ENCODE measurements around the gene GPR158.

GPR158 gene

DNA sequence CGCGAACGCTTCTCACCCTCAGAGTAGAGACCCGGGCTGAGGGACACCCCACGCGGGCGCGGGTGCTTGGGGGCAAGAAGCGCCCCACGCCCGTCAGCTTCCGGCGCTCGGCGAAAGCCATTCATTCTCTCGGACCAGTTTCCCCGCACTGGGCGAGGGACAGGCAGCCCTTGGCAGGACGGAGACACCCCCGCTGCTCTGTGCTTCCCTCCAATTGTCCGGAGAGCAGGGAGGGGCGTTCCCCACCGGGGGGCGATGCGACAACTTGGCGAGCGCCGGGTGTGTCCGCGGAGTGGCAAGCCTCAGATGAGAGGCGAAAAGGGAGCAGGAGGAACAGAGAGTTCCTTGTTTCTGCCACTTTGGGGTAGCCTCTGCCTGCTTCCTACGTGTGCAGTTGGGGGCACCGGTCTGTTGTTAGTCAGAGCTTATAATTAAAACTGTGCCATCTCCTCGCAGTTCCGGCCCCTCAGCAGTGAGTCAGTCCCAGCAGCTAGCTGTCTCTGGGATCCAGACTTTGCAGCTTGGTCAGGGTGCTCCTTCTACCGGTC, 1.7 kb downstream of the GPR158 start:
- Mint-ChIP-seq H3K36me3 (ENCODE audit: low read depth) (no peaks in the 10 kb centered on the region), H3K4me3 (no peak overlapping the region), H3K27ac (no peak overlapping the region), H3K27me3 (ENCODE audit: low read depth) (peaks cover 40% of the 10 kb centered on the region), H3K4me1 (ENCODE audit: low read depth) (no peaks in the 10 kb centered on the region), H3K9me3 (no peaks in the 10 kb centered on the region)
- DNase-seq (ENCODE audit: low spot score) = no peak

DNA sequence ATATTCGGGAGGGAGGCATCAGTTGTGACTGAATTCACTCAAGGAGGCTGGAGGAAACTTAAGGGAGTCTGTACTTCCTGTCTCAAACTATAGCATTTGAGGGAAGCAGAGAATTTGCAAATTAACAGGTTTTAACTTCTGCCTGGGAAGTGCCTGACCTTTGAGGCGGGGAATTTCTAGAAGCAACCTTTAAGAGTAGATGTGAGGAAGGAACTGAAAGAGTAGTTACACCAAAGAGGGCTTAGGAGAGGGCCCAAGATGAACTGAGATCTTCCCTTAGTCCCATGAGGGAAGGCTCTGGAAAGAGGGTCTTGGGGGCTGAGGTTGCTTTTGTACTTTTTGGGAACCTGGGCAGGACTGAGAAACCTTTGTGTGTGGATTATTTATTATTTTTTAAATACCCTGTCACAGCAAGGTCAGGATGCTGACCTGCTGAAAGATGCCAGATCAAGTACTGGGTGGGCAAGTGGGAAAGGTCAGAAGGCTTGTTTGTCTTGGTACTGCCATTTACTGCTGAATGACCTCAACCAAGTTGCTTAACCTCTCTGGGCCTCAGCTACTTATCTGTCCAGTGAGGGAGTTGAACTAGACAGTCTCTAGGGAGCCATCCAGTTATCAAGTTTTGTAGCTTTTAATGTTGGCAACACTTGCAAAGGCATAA, 2.4 kb downstream of the GPR158 start:
- H3K27me3 Mint-ChIP-seq (ENCODE audit: low read depth) = peaks cover 40% of the 10 kb centered on the region
- no peak for DNase-seq (ENCODE audit: low spot score)
- no peak overlapping the region for H3K4me3 Mint-ChIP-seq
- no peak overlapping the region for H3K27ac Mint-ChIP-seq
- no peaks in the 10 kb centered on the region for H3K9me3 Mint-ChIP-seq
- H3K36me3 Mint-ChIP-seq (ENCODE audit: low read depth) = no peaks in the 10 kb centered on the region
- no peaks in the 10 kb centered on the region for H3K4me1 Mint-ChIP-seq (ENCODE audit: low read depth)

GRCh38 chr10:25177754-25178135, 2.9 kb downstream of the GPR158 start:
- H3K4me3 Mint-ChIP-seq = no peak overlapping the region
- H3K27me3 Mint-ChIP-seq (ENCODE audit: low read depth) = peaks cover 40% of the 10 kb centered on the region
- DNase-seq (ENCODE audit: low spot score) = no peak
- H3K9me3 Mint-ChIP-seq = no peaks in the 10 kb centered on the region
- H3K36me3 Mint-ChIP-seq (ENCODE audit: low read depth) = no peaks in the 10 kb centered on the region
- no peaks in the 10 kb centered on the region for H3K4me1 Mint-ChIP-seq (ENCODE audit: low read depth)
- no peak overlapping the region for H3K27ac Mint-ChIP-seq

DNA sequence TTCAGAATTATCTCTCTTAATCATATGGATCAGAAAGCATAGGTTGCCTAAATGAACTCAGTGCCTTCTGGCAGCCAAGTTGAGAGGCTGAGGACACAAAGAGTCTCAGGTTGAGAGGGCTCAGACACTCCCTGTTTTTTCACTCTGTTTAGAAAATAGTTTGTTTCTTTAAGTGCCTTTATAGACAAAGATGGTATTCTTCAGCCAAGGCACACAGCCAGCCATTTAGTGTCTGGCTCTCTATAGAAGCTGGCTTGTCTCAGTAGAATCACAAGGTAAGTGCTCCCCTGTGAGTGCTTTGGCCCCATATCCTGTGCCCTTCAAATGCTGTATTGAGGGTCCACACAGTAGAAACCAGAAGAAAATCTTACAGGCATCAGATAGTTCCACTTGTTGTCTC, 3.6 kb downstream of the GPR158 start:
- H3K4me1 Mint-ChIP-seq (ENCODE audit: low read depth) = no peaks in the 10 kb centered on the region
- H3K27ac Mint-ChIP-seq = no peak overlapping the region
- no peak overlapping the region for H3K4me3 Mint-ChIP-seq
- no peaks in the 10 kb centered on the region for H3K36me3 Mint-ChIP-seq (ENCODE audit: low read depth)
- H3K27me3 Mint-ChIP-seq (ENCODE audit: low read depth) = peaks cover 39% of the 10 kb centered on the region
- no peaks in the 10 kb centered on the region for H3K9me3 Mint-ChIP-seq
- DNase-seq (ENCODE audit: low spot score) = no peak

DNA sequence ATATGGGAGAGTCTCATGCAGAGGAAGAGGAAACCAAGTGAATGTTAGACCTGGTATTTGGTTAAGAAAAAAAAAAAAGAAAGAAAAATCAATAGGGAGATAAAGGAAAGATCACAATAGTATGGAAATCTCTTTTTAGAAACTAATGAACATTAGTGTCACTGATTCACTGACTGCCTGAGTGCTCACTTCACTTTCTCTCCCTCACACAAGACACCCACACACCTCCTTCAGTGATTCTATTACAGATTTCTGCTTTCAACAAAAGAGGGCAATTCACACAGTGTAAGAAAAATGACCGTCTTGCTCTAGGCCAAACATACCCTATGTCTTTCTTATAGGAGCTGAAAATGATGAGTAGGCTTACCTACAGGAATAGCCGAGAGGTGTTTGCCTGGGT, 6.0 kb downstream of the GPR158 start:
- Mint-ChIP-seq H3K9me3 (no peaks in the 10 kb centered on the region), H3K4me3 (no peak overlapping the region), H3K27me3 (ENCODE audit: low read depth) (peaks cover 19% of the 10 kb centered on the region), H3K36me3 (ENCODE audit: low read depth) (no peaks in the 10 kb centered on the region), H3K27ac (no peak overlapping the region), H3K4me1 (ENCODE audit: low read depth) (no peaks in the 10 kb centered on the region)
- DNase-seq (ENCODE audit: low spot score) = no peak

- no peak overlapping the region for H3K27ac Mint-ChIP-seq
- no peaks in the 10 kb centered on the region for H3K4me1 Mint-ChIP-seq (ENCODE audit: low read depth)
- peaks cover 5% of the 10 kb centered on the region for H3K27me3 Mint-ChIP-seq (ENCODE audit: low read depth)
- no peak for DNase-seq (ENCODE audit: low spot score)
- H3K36me3 Mint-ChIP-seq (ENCODE audit: low read depth) = no peaks in the 10 kb centered on the region
- no peak overlapping the region for H3K4me3 Mint-ChIP-seq
- H3K9me3 Mint-ChIP-seq = no peaks in the 10 kb centered on the region
Measured at GRCh38 chr10:25182636-25183035, 7.8 kb downstream of the GPR158 start.

DNA sequence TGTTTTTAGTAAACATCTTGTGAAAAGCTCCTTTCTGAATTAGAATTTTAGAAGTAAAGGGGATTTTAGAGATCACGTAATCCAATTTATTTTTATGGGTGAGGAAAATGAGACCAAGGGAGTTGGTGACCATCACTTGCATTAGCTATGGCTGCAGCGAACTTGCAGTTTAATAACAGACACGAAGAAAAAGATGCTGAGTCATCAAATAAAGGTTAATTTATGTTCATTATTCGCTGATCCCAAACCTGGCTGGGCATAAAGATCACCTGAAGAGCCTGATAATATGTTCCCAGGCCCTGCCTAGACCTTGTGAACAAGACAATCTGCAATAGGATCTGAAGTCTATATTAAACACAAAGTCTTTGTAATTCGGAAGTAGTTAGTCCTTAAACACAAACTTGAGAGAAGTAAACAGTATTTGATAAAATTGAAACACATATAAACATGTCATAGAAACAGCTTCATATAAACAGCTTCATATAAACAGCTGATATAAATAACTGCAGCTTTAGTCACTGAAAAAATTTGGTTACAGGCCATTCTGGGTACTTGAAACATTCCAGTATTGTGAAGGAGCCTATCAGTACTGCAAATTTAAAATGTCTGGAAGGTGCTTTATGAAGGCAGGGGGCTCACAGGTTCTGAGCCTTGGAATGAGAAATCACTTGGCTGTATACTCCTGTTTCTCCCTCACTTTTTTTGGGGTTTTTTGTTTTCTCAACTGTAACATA, 16.5 kb downstream of the GPR158 start:
- DNase-seq (ENCODE audit: low spot score) = no peak
- no peaks in the 10 kb centered on the region for H3K9me3 Mint-ChIP-seq
- no peaks in the 10 kb centered on the region for H3K27me3 Mint-ChIP-seq (ENCODE audit: low read depth)
- no peak overlapping the region for H3K4me3 Mint-ChIP-seq
- no peaks in the 10 kb centered on the region for H3K36me3 Mint-ChIP-seq (ENCODE audit: low read depth)
- no peaks in the 10 kb centered on the region for H3K4me1 Mint-ChIP-seq (ENCODE audit: low read depth)
- H3K27ac Mint-ChIP-seq = no peak overlapping the region

DNA sequence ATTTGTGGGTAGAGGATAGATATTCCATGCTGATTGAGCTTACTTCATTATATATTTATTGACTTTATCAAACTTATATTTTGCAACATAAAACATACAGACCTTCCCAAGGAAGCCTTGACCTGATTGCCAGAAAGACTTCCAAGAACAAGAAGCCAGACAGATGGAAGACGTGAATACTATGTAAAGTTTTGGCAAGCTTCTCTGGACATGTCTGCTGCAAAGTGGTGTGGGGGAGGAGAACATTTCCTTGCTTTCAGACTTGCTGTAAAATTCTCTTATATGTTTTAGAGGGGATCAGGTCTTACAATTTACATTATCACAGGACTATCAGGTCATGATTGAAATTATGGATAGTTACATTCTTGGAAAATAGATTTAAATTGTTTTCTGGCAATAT, 23.4 kb downstream of the GPR158 start:
- Mint-ChIP-seq H3K9me3 (no peaks in the 10 kb centered on the region), H3K27ac (no peak overlapping the region), H3K4me3 (no peak overlapping the region), H3K27me3 (ENCODE audit: low read depth) (no peaks in the 10 kb centered on the region), H3K4me1 (ENCODE audit: low read depth) (no peaks in the 10 kb centered on the region), H3K36me3 (ENCODE audit: low read depth) (no peaks in the 10 kb centered on the region)
- DNase-seq (ENCODE audit: low spot score) = no peak

- H3K4me3 Mint-ChIP-seq = no peak overlapping the region
- H3K4me1 Mint-ChIP-seq (ENCODE audit: low read depth) = peaks cover 2% of the 10 kb centered on the region
- no peak overlapping the region for H3K27ac Mint-ChIP-seq
- no peaks in the 10 kb centered on the region for H3K36me3 Mint-ChIP-seq (ENCODE audit: low read depth)
- no peaks in the 10 kb centered on the region for H3K9me3 Mint-ChIP-seq
- no peaks in the 10 kb centered on the region for H3K27me3 Mint-ChIP-seq (ENCODE audit: low read depth)
- DNase-seq (ENCODE audit: low spot score) = no peak
Measured at GRCh38 chr10:25206693-25207414, 32.1 kb downstream of the GPR158 start.

- no peaks in the 10 kb centered on the region for H3K27me3 Mint-ChIP-seq (ENCODE audit: low read depth)
- no peak overlapping the region for H3K27ac Mint-ChIP-seq
- H3K4me3 Mint-ChIP-seq = no peak overlapping the region
- H3K9me3 Mint-ChIP-seq = no peaks in the 10 kb centered on the region
- H3K36me3 Mint-ChIP-seq (ENCODE audit: low read depth) = no peaks in the 10 kb centered on the region
- no peak for DNase-seq (ENCODE audit: low spot score)
- peaks cover 2% of the 10 kb centered on the region for H3K4me1 Mint-ChIP-seq (ENCODE audit: low read depth)
Measured at GRCh38 chr10:25209618-25210017, 34.8 kb downstream of the GPR158 start.

GRCh38 chr10:25210265-25210664, 35.5 kb downstream of the GPR158 start:
- H3K9me3 Mint-ChIP-seq = no peaks in the 10 kb centered on the region
- no peaks in the 10 kb centered on the region for H3K36me3 Mint-ChIP-seq (ENCODE audit: low read depth)
- no peak overlapping the region for H3K27ac Mint-ChIP-seq
- no peak overlapping the region for H3K4me3 Mint-ChIP-seq
- peaks cover 2% of the 10 kb centered on the region for H3K4me1 Mint-ChIP-seq (ENCODE audit: low read depth)
- no peaks in the 10 kb centered on the region for H3K27me3 Mint-ChIP-seq (ENCODE audit: low read depth)
- DNase-seq (ENCODE audit: low spot score) = no peak

GRCh38 chr10:25220156-25220555, 45.4 kb downstream of the GPR158 start:
- DNase-seq (ENCODE audit: low spot score) = no peak
- H3K27me3 Mint-ChIP-seq (ENCODE audit: low read depth) = no peaks in the 10 kb centered on the region

DNA sequence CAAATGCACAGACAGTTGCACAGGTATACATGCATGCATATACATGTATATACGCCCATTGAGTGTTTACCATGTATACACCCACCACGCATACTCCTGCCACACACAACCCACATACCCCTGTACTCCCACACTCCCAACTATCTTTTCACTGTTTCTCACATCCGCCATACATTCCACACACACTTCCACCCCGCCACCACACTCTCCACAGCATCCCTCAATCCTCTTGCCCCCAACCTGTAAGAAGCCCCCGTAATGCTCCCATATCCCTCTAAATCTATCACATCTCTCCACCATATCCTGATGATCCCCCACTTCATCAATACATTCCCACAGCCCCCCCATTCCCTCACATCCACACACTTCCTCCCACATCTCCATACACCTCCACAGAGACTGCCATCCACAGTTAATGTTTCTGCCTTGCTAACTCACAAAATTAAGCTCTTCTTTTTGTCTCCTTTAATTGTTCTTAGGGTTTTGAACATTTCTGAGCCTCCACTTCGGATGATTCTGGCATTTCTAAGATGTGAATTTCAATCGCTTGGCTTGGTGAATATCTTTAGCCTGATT, 47.4 kb downstream of the GPR158 start:
- no peaks in the 10 kb centered on the region for H3K36me3 Mint-ChIP-seq (ENCODE audit: low read depth)
- H3K27me3 Mint-ChIP-seq (ENCODE audit: low read depth) = no peaks in the 10 kb centered on the region

More at GRCh38 chr10:25220156-25220555, 45.4 kb downstream of the GPR158 start:
- Mint-ChIP-seq H3K4me1 (ENCODE audit: low read depth) (no peaks in the 10 kb centered on the region), H3K4me3 (no peak overlapping the region), H3K9me3 (no peaks in the 10 kb centered on the region), H3K27ac (no peak overlapping the region), H3K36me3 (ENCODE audit: low read depth) (no peaks in the 10 kb centered on the region)

More for the DNA sequence above, 47.4 kb downstream of the GPR158 start:
- H3K27ac Mint-ChIP-seq = no peak overlapping the region
- H3K4me1 Mint-ChIP-seq (ENCODE audit: low read depth) = no peaks in the 10 kb centered on the region
- DNase-seq (ENCODE audit: low spot score) = no peak
- H3K9me3 Mint-ChIP-seq = no peaks in the 10 kb centered on the region
- no peak overlapping the region for H3K4me3 Mint-ChIP-seq

All from T-helper 2 cell treated with Interferon-gamma antibody and Interleukin-4, amounts not matched to agents 5 μg/mL and 100 μg/mL, for 36 hours (primary cell).